H9 (cell line): ENCODE data around the gene CCDC141. TPM values are rescaled to one million over a fixed set of nuclear protein-coding genes. Genes with fewer than 3 reads are reported as not detected.

ENCODE experiments used
- DNase-seq: peaks from one replicate; pipeline ENCODE4 v3.0.0-alpha.2; 2017
- H2AFZ ChIP-seq: one replicate; pipeline ENCODE4 v1.6.1; 2013; ENCODE audit warnings: mild to moderate bottlenecking, low read length, control low read depth, moderate library complexity
- H2AK5ac ChIP-seq: 2 replicates; pipeline ENCODE4 v1.6.1; 2013; ENCODE audit warnings: low read length, control low read depth, mixed read lengths; ENCODE audit not compliant: insufficient read length
- H2BK120ac ChIP-seq: one replicate; pipeline ENCODE4 v1.6.1; 2013; ENCODE audit warnings: low read depth, mild to moderate bottlenecking, low read length, control low read depth, inconsistent platforms; ENCODE audit not compliant: poor library complexity, severe bottlenecking
- H2BK12ac ChIP-seq: 2 replicates; pipeline ENCODE4 v1.6.1; 2013; ENCODE audit warnings: low read length, control low read depth, mixed read lengths, low read depth; ENCODE audit not compliant: insufficient read length
- H2BK15ac ChIP-seq: 2 replicates; pipeline ENCODE4 v1.6.1; 2013; ENCODE audit warnings: low read depth, low read length, control low read depth
- H2BK20ac ChIP-seq: one replicate; pipeline ENCODE4 v1.6.1; 2013; ENCODE audit warnings: low read depth, mild to moderate bottlenecking, low read length, control low read depth, inconsistent platforms; ENCODE audit not compliant: poor library complexity, severe bottlenecking
- H2BK5ac ChIP-seq: 2 replicates; pipeline ENCODE4 v1.6.1; 2013; ENCODE audit warnings: low read length, control low read depth, mixed read lengths; ENCODE audit not compliant: insufficient read length
- H3K14ac ChIP-seq: 2 replicates; pipeline ENCODE4 v1.6.1; 2013; ENCODE audit warnings: low read length, control low read depth; ENCODE audit not compliant: insufficient read depth
- H3K18ac ChIP-seq: 2 replicates; pipeline ENCODE4 v1.6.1; 2013; ENCODE audit warnings: low read depth, mild to moderate bottlenecking, mixed read lengths, low read length, control low read depth; ENCODE audit not compliant: insufficient read length
- H3K23ac ChIP-seq: 2 replicates; pipeline ENCODE4 v1.6.1; 2013; ENCODE audit warnings: low read length, control low read depth, mixed read lengths, low read depth; ENCODE audit not compliant: insufficient read length
- H3K23me2 ChIP-seq: 2 replicates; pipeline ENCODE4 v1.6.1; 2013; ENCODE audit warnings: low read depth, mild to moderate bottlenecking, mixed read lengths, low read length, control low read depth; ENCODE audit not compliant: insufficient read length, poor library complexity, severe bottlenecking
- H3K27ac ChIP-seq: 2 replicates; pipeline ENCODE4 v1.5.1; 2013; ENCODE audit warnings: low read length, control low read depth, mixed read lengths, low read depth; ENCODE audit not compliant: insufficient read length
- H3K27me3 ChIP-seq: 2 replicates; pipeline ENCODE4 v1.6.1; 2013; ENCODE audit warnings: low read length, control low read depth, inconsistent platforms; ENCODE audit not compliant: insufficient read depth
- H3K4ac ChIP-seq: 2 replicates; pipeline ENCODE4 v1.6.1; 2013; ENCODE audit warnings: low read depth, mild to moderate bottlenecking, control low read depth, inconsistent platforms, low read length, moderate library complexity
- H3K4me1 ChIP-seq: 2 replicates; pipeline ENCODE4 v1.6.1; 2013; ENCODE audit warnings: low read length, control low read depth, inconsistent platforms; ENCODE audit not compliant: insufficient read depth
- H3K4me2 ChIP-seq: 2 replicates; pipeline ENCODE4 v1.6.1; 2013; ENCODE audit warnings: low read length, control low read depth, mixed read lengths; ENCODE audit not compliant: insufficient read length, insufficient read depth
- H3K56ac ChIP-seq: 2 replicates; pipeline ENCODE4 v1.6.1; 2013; ENCODE audit warnings: low read depth, mild to moderate bottlenecking, mixed read lengths, low read length, control low read depth; ENCODE audit not compliant: insufficient read length
- H3K79me1 ChIP-seq: 2 replicates; pipeline ENCODE4 v1.6.1; 2013; ENCODE audit warnings: low read depth, mild to moderate bottlenecking, moderate library complexity, low read length, control low read depth, inconsistent platforms; ENCODE audit not compliant: insufficient read depth, poor library complexity, severe bottlenecking
- H3K79me2 ChIP-seq: 2 replicates; pipeline ENCODE4 v1.6.1; 2013; ENCODE audit warnings: low read length, control low read depth, inconsistent platforms; ENCODE audit not compliant: insufficient read depth
- H3K9ac ChIP-seq: 2 replicates; pipeline ENCODE4 v1.6.1; 2013; ENCODE audit warnings: low read length, control low read depth, mixed read lengths; ENCODE audit not compliant: insufficient read length; ENCODE audit errors: extremely low read depth
- H3K9me3 ChIP-seq: one replicate; pipeline ENCODE4 v1.6.1; 2013; ENCODE audit warnings: low read depth, low read length, inconsistent platforms; ENCODE audit not compliant: control insufficient read depth
- H3T11ph ChIP-seq: one replicate; pipeline ENCODE4 v1.6.1; 2013; ENCODE audit warnings: mild to moderate bottlenecking, low read length, control low read depth, inconsistent platforms
- H4K20me1 ChIP-seq: one replicate; pipeline ENCODE4 v1.6.1; 2013; ENCODE audit not compliant: control insufficient read depth, insufficient read length, insufficient read depth
- H4K5ac ChIP-seq: 2 replicates; pipeline ENCODE4 v1.6.1; 2013; ENCODE audit warnings: low read depth, mild to moderate bottlenecking, mixed read lengths, low read length, control low read depth; ENCODE audit not compliant: insufficient read length
- H4K8ac ChIP-seq: replicated peaks from 2 replicates; pipeline ENCODE4 v1.6.1; 2013; ENCODE audit warnings: low read length, control low read depth, mixed read lengths, low read depth; ENCODE audit not compliant: insufficient read length
- H4K91ac ChIP-seq: 2 replicates; pipeline ENCODE4 v1.6.1; 2013; ENCODE audit warnings: low read depth, mild to moderate bottlenecking, moderate library complexity, mixed read lengths, low read length, control low read depth; ENCODE audit not compliant: insufficient read length
- H3K27ac Mint-ChIP-seq, 3 experiments: 2 replicates in 2 of 3; 3 replicates in 1 of 3; pipeline ENCODE4 v1.8.0; 2020 to 2021; ENCODE audit warnings: mixed read lengths in 3 of 3, mild to moderate bottlenecking in 1 of 3, moderate library complexity in 1 of 3
- H3K27me3 Mint-ChIP-seq: 2 replicates; pipeline ENCODE4 v1.8.0; 2021; ENCODE audit warnings: low read depth, mild to moderate bottlenecking, moderate library complexity, mixed read lengths
- H3K36me3 Mint-ChIP-seq, 3 experiments: 2 replicates in 2 of 3; 3 replicates in 1 of 3; pipeline ENCODE4 v1.8.0; 2020 to 2021; ENCODE audit warnings: low read depth in 3 of 3, mixed read lengths in 3 of 3; ENCODE audit not compliant: insufficient read depth in 1 of 3
- H3K4me1 Mint-ChIP-seq, 2 experiments: 2 replicates each; pipeline ENCODE4 v1.8.0; 2020; ENCODE audit warnings: mixed read lengths in 2 of 2
- H3K4me3 Mint-ChIP-seq, 2 experiments: 2 replicates in 1 of 2; 3 replicates in 1 of 2; pipeline ENCODE4 v1.8.0; 2020 to 2021; ENCODE audit warnings: mild to moderate bottlenecking in 2 of 2, mixed read lengths in 2 of 2, moderate library complexity in 1 of 2
- H3K9me3 Mint-ChIP-seq, 2 experiments: 2 replicates in 1 of 2; 3 replicates in 1 of 2; pipeline ENCODE4 v1.8.0; 2020; ENCODE audit warnings: mild to moderate bottlenecking in 2 of 2, mixed read lengths in 2 of 2, moderate library complexity in 1 of 2
- CTCF ChIP-seq: fragments of 200-600 bp; sonication (generic); conservative IDR thresholded peaks from 3 replicates; pipeline ENCODE4 v1.8.0; 2021; ENCODE audit warnings: antibody characterized with exemption, mild to moderate bottlenecking
- WGBS: extraction: QIAGEN DNeasy Blood & Tissue Kit; methylation state at CpG from one replicate; pipeline ENCODE4 v1.1.7; 2013; ENCODE audit warnings: missing lambda C conversion rate, low lambda C conversion rate, mixed read lengths; ENCODE audit not compliant: insufficient read length; ENCODE audit errors: extremely low coverage; 5-methylcytosine and 5-hydroxymethylcytosine counted together
- total RNA-seq: library from RNA; stranded (reverse); gene quantifications from 2 replicates; pipeline ENCODE4 v1.2.1, GENCODE V29; 2021

Gene CCDC141
- total RNA-seq, 1 experiment from 2014 or later = 1.0 TPM

GRCh38 chr2:178829299-178829960 is 220.5 kb downstream of the CCDC141 start:
- H3K4me1 ChIP-seq = no peaks in the 10 kb centered on the region
- no peak overlapping the region for H4K8ac ChIP-seq
- H2BK20ac ChIP-seq = no peak overlapping the region
- DNase-seq = no peak
- H3K4me2 ChIP-seq = no peak overlapping the region
- Mint-ChIP-seq H3K27me3 (no peaks in the 10 kb centered on the region), H3K4me1 (peaks cover 10 to 15% of the 10 kb centered on the region in 2 experiments), H3K9me3 (peaks cover 0 to 3% of the 10 kb centered on the region in 2 experiments; a peak in 1 of 5 replicates), H3K36me3 (no peaks in the 10 kb centered on the region), H3K27ac (no peak overlapping the region), H3K4me3 (no peak overlapping the region)
- no peak overlapping the region for H3K4ac ChIP-seq
- H3K27ac ChIP-seq = no peak overlapping the region
- no peak overlapping the region for H2AK5ac ChIP-seq
- no peak overlapping the region for H2BK5ac ChIP-seq
- no peak overlapping the region for H3K56ac ChIP-seq
- no peak overlapping the region for H2BK12ac ChIP-seq
- no peaks in the 10 kb centered on the region for H3K79me1 ChIP-seq
- H3K23me2 ChIP-seq = no peaks in the 10 kb centered on the region
- H3K9ac ChIP-seq = no peak overlapping the region
- no CpG with 5 or more reads among the region's 3 CpGs for WGBS
- H3K9me3 ChIP-seq = no peaks in the 10 kb centered on the region
- H3K27me3 ChIP-seq = no peaks in the 10 kb centered on the region
- no peak overlapping the region for H3K18ac ChIP-seq
- no peaks in the 10 kb centered on the region for H4K20me1 ChIP-seq
- H3K23ac ChIP-seq = no peak overlapping the region
- no peak for TF ChIP-seq CTCF
- H4K5ac ChIP-seq = no peak overlapping the region
- no peaks in the 10 kb centered on the region for H3K79me2 ChIP-seq
- no peak overlapping the region for H2BK15ac ChIP-seq
- no peak overlapping the region for H3K14ac ChIP-seq
- no peak overlapping the region for H2BK120ac ChIP-seq
- no peak overlapping the region for H4K91ac ChIP-seq
- H2AFZ ChIP-seq = no peak overlapping the region
- H3T11ph ChIP-seq = no peak overlapping the region
